Esophagus muscularis mucosa (tissue), 3 donors: ENCODE results near the gene HOGA1.

Source experiments
- CTCF ChIP-seq, 3 experiments: fragments of 200-600 bp in 2 of 3; fragments of 450-650 bp in 1 of 3; sonication (generic) in 2 of 3; IDR thresholded peaks; one replicate each; pipeline ENCODE4 v1.5.1; 2017 to 2019; ENCODE audit warnings: antibody characterized with exemption in 3 of 3, mild to moderate bottlenecking in 2 of 3, moderate library complexity in 1 of 3
- POLR2AphosphoS5 ChIP-seq, 2 donors: sonication (generic); formaldehyde crosslinking; IDR thresholded peaks; one replicate each; pipeline ENCODE4 v1.6.1; 2017; ENCODE audit warnings: antibody characterized with exemption in 2 of 2

- TF ChIP-seq CTCF (IDR thresholded peaks at IDR 0.05) (no peak), POLR2AphosphoS5 (IDR thresholded peaks at IDR 0.05) (no peak)
Observed at GRCh38 chr10:97587183-97587582, 3.0 kb downstream of the HOGA1 start.
